SK-MEL-5 (cell line): ENCODE measurements around the gene THEM5. TPM values are rescaled to one million over a fixed set of nuclear protein-coding genes. Genes with fewer than 3 reads are reported as not detected.

ENCODE experiments used
- DNase-seq: peaks from one replicate; pipeline ENCODE4 v3.0.0-alpha.2; 2016; ENCODE audit warnings: low read depth, low spot score
- in situ Hi-C: cut with HindIII; loops from 2 replicates; pipeline ENCODE4 v1.10.0; 2016; ENCODE audit warnings: low sequenced_read_pairs, high pct_unique_total_duplicates, low pct_unique_long_range_greater_than_20kb
- total RNA-seq: library from RNA; depleted of rRNA; stranded (reverse); fragments of >200 nt; shearing (Covaris generic); gene quantifications from 2 replicates; pipeline ENCODE4 v1.2.3, GENCODE V29; 2014

Gene THEM5
- total RNA-seq, 1 experiment from 2014 or later = not detected

GRCh38 chr1:151849126-151849525 is 4.4 kb downstream of the THEM5 start:
- no peak for DNase-seq
- in situ Hi-C loops = no loop called here

- in situ Hi-C loops = no loop called here
- no peak for DNase-seq
Measured at GRCh38 chr1:151847867-151848596, 5.5 kb downstream of the THEM5 start.

DNA sequence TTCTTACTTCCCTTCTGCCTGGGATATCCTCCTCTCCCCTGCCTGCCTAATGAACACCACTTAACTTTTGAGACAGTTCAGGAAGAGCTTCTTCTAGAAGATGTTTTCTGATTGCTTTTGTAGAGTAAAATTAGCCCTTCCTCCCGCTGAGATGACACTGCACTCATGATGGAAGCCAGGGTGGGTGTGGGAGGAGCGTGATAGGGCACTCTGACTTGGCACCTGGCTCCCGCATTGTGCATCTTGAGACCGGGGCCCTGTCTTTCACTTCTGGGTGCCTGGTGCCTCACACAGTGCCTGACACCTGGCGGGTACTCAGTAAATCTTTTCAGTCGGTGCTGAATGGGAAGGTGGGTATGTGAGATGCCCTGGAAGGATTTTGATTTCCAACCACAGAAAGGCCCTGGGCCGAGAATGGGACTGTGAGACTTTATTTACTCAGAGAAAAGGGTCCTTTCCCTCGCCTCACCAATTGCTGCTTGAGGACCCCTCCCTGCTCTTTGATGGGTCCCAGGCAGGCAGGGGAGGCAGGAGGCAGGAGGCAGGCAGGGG is 6.8 kb downstream of the THEM5 start:
- no peak for DNase-seq
- in situ Hi-C loops = no loop called here

GRCh38 chr1:151846062-151846568 is 7.4 kb downstream of the THEM5 start:
- in situ Hi-C loops = no loop called here
- peak; percentile 61 for DNase-seq

- in situ Hi-C loops = no loop called here
- DNase-seq = no peak
Measured at GRCh38 chr1:151843398-151843797, 10.1 kb downstream of the THEM5 start.

DNA sequence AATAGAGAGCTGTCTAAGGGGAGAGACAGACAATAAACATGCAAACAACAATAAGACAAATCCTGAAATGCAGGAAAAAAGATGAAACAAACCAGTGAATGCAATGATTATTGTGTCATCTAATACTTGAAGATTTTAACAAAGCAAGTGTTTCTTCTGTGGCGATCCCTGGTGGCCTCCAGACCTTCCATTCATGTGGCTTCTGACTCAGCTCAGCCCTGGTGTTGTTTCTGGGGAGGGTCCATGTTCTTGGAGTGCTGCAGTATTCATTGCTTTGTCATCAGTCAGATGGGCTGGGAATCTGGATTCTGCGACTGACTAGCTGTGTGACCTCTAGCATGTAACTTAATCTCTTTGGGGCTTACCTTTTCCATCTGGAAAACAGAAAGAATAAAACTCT is 12.4 kb downstream of the THEM5 start:
- DNase-seq = peak; percentile 87
- in situ Hi-C loops = no loop called here

GRCh38 chr1:151840421-151840820 is 13.1 kb downstream of the THEM5 start:
- in situ Hi-C loops = no loop called here
- peak; percentile 41 for DNase-seq

DNA sequence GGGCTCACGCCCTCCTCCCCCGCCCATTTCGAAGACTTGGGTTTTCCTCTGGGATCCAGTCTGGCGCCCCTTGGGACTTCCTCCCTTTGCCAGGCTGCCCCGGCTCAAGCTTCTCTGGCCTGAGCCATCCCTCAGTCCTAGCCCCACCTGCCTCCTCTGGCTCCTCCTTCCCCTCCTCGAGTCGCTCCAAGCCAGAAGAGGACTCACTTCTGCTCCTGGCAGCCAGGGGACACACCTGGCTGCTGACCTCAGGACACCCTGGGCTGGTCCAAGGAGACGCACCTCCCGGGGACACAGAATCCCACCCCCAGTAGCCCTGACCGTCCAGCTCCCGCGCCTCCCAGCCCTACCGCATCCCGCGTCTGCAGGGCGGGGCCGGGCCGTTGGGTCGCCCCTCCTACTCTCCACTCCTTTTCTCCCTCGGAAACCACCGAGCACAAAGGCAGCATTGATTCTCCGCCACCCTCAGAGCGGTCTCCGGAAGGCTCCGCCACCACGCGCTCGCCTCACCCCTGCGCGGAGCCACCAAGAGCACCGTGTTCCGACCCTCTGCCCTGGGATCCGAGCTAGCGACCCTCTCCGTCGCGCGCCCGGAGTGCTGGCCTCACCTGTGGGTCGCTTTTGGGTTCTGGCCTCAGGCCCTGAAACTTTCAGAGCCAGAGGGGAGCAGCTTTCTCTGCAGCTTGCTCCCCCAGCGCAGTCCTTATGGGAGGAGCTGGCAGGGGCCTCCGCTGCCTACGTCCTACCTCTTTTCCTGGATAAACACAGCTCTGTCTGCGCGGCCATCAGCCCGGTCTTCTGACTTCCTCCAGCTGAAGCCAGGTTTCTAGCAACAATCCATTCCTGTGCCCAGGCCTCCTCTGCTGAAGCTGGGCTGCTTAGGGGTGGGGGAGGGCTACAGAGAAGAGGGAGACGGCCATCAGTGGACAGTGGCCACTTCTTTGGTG is 13.8 kb downstream of the THEM5 start, which contains the start of gene C2CD4D:
Gene C2CD4D, minus strand, starts transcription at position 364 of the 947 bp plus-strand sequence. CDS start 831 bp downstream, outside the sequence.
- peak; percentile 99 for DNase-seq

GRCh38 chr1:151839082-151839412 is 14.5 kb downstream of the THEM5 start:
- no peak for DNase-seq
- in situ Hi-C loops = no loop called here

More for the DNA sequence above, 13.8 kb downstream of the THEM5 start, which contains the start of gene C2CD4D:
- in situ Hi-C loops = no loop called here

- in situ Hi-C loops = no loop called here
- no peak for DNase-seq
Measured at GRCh38 chr1:151838222-151839081, 15.1 kb downstream of the THEM5 start.

DNA sequence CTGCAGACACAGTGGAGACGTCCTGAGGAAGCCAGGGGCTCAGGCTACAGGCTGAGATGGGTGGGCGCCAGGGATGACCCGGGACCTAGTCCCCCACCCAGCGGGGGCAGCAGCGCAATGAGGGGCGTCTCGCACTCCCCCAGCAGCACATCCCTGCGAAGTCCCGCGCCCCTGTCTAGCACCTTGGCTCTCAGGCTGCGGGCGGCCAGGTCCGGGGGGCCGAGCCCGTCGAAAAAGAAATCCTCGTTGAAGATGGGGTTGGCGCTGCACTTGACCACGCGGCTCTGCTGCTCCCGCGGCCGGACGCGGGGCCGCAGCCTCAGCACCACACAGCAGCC is 15.7 kb downstream of the THEM5 start:
- in situ Hi-C loops = no loop called here
- DNase-seq = no peak

DNA sequence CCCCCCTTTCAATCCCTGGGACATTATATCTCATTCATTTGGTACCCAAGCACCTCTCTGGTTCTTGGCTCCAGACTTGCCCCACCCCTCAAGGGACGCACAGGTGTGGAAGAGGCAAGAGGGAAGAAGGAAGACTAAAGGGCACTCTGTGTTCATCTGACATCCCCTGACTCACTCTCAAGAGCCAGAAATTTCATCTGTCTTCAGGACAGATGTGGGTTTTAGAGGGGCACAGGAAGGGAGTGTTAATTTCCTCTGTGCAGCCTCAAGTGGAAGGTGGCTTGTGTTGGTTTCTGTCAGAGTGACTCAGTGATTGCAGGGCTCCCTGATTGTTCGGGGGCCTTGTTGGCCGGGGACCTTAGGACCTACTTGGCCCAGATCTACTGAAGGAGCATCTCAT is 16.3 kb downstream of the THEM5 start:
- no peak for DNase-seq
- in situ Hi-C loops = no loop called here

GRCh38 chr1:151835596-151835995 is 17.9 kb downstream of the THEM5 start:
- in situ Hi-C loops = no loop called here
- no peak for DNase-seq

DNA sequence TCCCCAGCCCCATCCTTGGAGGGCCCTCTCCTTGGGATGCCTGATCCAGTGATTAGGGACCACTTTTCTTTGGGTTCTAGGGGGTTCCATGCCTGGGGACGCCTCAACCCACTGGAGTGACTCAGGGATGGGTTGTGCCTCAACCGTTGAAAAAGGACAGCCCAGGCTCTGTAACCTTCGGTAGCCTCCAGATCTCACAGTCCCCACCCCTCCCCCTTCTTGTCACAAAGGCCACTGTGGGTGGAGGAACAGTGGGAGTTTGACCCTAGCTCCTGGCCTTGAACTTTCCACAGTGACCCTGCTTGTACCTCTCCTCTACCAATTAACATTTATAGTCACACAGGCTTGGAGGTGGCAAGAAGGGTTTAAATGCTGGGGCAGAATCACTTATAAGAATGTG is 19.3 kb downstream of the THEM5 start:
- no peak for DNase-seq
- in situ Hi-C loops = no loop called here

DNA sequence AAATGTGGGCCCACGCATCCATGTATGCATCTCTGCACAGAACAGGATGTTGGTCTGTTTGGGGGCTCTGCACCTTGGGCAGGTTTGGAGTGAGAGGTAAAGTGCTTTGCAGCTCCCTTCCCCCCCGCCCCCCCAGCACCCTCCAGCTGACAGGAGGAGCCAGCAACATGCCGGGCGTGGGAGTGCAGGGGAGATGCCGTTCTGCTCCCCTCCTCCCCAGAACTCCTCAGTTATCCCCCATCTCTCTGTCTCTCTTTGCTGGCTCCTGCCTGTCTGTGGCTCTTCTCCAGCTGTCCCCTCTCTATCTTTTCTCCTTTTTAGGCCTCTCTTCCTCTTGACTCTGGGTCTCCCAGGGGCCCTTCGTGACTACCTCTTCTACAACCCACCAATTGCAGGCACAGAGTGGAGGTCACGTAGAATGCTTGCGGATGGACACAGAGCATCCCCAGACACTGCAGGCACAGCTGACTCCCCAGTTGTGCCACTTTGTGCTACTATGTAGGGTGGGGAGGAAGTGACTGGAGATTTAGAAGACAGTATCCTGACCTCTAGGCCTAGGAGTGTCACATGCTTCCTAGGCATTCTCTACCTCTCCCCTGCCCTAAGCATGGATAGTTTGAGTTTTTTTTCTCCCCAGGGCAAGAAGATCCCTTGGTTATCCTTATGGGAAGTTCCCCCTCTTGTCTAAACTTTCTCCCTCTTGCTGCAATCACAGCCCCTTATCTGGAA is 20.2 kb downstream of the THEM5 start:
- DNase-seq = no peak
- in situ Hi-C loops = no loop called here

GRCh38 chr1:151832318-151832980 is 21.1 kb downstream of the THEM5 start:
- no peak for DNase-seq
- in situ Hi-C loops = no loop called here
